DMS153 treated with DMSO at 0.1 percent for 48 hours (cell line): ENCODE results near the gene HSD3B7.
"Not testable (repeated sequence)": the region's sequence is repeated elsewhere in the genome, so short reads cannot be mapped to it uniquely, and the experiment has no call there.

Experiments used
- DNase-seq: peaks from one replicate; lab custom pipeline; 2025; ENCODE audit not compliant: unreplicated experiment; lab: John Stamatoyannopoulos, UW

Gene HSD3B7

GRCh38 chr16:31017756-31018155 lies 32.7 kb downstream of the HSD3B7 start:
- not testable (repeated sequence) for DNase-seq

- no peak for DNase-seq
Observed at GRCh38 chr16:31020536-31020935, 35.5 kb downstream of the HSD3B7 start.

- no peak for DNase-seq
Observed at GRCh38 chr16:31022544-31023251, 37.7 kb downstream of the HSD3B7 start.

GRCh38 chr16:31023252-31023602 lies 38.2 kb downstream of the HSD3B7 start:
- DNase-seq, result no peak

- DNase-seq, result no peak
Observed at GRCh38 chr16:31023627-31024226, 38.7 kb downstream of the HSD3B7 start.

GRCh38 chr16:31025339-31025738 lies 40.3 kb downstream of the HSD3B7 start:
- no peak for DNase-seq

- DNase-seq, result no peak
Observed at GRCh38 chr16:31029272-31029671, 44.3 kb downstream of the HSD3B7 start.

- no peak for DNase-seq
Observed at GRCh38 chr16:31031276-31031675, 46.3 kb downstream of the HSD3B7 start.

- peak; percentile 88 for DNase-seq
Observed at GRCh38 chr16:31032736-31033708, 48.0 kb downstream of the HSD3B7 start, which contains the start of gene STX4. Gene STX4, plus strand, starts transcription at chr16:31033558. Its CDS starts 248 bp downstream, at chr16:31033806.

- DNase-seq, result peak; percentile 64
Observed at GRCh38 chr16:31033709-31034492, 48.9 kb downstream of the HSD3B7 start.

GRCh38 chr16:31036691-31037090 lies 51.7 kb downstream of the HSD3B7 start:
- DNase-seq, result no peak
